ENCODE results near the gene SLC18B1. TPM values are rescaled to one million over a fixed set of nuclear protein-coding genes. Genes with fewer than 3 reads are reported as not detected.
"Not testable (repeated sequence)": the region's sequence is repeated elsewhere in the genome, so short reads cannot be mapped to it uniquely, and the experiment has no call there.

Gene SLC18B1
- total RNA-seq, 2 donors from 2014 or later, result 5.4 to 7.7 TPM

DNA sequence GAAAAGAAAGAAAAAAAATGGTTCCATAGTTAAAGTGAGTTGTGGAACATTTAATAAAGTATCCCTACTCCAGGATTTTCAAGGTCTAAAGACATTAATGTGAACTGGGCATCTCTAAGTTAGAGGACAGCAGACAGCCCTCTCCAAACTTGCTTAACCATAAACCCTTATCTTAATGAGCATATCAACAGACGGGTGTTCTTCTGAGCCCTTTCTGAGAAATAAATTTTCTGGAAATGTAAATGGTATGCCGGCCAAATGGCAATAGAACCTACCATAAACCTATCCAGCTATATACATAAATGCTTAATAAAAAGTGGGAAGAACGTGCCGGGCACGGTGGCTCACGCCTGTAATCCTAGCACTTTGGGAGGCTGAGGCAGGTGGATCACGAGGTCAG is 12.5 kb downstream of the SLC18B1 start:
- no peak for DNase-seq (ENCODE audit: low spot score)
- TF ChIP-seq POLR2AphosphoS5 (IDR thresholded peaks at IDR 0.05), result no peak
- no peak for TF ChIP-seq POLR2A (IDR thresholded peaks at IDR 0.05)
- TF ChIP-seq, protein P1, sequence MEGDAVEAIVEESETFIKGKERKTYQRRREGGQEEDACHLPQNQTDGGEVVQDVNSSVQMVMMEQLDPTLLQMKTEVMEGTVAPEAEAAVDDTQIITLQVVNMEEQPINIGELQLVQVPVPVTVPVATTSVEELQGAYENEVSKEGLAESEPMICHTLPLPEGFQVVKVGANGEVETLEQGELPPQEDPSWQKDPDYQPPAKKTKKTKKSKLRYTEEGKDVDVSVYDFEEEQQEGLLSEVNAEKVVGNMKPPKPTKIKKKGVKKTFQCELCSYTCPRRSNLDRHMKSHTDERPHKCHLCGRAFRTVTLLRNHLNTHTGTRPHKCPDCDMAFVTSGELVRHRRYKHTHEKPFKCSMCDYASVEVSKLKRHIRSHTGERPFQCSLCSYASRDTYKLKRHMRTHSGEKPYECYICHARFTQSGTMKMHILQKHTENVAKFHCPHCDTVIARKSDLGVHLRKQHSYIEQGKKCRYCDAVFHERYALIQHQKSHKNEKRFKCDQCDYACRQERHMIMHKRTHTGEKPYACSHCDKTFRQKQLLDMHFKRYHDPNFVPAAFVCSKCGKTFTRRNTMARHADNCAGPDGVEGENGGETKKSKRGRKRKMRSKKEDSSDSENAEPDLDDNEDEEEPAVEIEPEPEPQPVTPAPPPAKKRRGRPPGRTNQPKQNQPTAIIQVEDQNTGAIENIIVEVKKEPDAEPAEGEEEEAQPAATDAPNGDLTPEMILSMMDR (IDR thresholded peaks at IDR 0.05), result no peak
- intact Hi-C loops (cut with DNase I), result no loop called here
- no peaks in the 10 kb centered on the region for H3K36me3 ChIP-seq
- H3K27ac ChIP-seq, result no peak overlapping the region
- H3K27me3 ChIP-seq (replicated peaks; ENCODE audit: insufficient read depth), result no peaks in the 10 kb centered on the region
- H3K4me3 ChIP-seq, result no peak overlapping the region
- H3K4me1 ChIP-seq (replicated peaks), result no peaks in the 10 kb centered on the region
- H3K9me3 ChIP-seq, result no peaks in the 10 kb centered on the region
- 93% methylated on average over 7 of the region's 7 CpGs for WGBS

DNA sequence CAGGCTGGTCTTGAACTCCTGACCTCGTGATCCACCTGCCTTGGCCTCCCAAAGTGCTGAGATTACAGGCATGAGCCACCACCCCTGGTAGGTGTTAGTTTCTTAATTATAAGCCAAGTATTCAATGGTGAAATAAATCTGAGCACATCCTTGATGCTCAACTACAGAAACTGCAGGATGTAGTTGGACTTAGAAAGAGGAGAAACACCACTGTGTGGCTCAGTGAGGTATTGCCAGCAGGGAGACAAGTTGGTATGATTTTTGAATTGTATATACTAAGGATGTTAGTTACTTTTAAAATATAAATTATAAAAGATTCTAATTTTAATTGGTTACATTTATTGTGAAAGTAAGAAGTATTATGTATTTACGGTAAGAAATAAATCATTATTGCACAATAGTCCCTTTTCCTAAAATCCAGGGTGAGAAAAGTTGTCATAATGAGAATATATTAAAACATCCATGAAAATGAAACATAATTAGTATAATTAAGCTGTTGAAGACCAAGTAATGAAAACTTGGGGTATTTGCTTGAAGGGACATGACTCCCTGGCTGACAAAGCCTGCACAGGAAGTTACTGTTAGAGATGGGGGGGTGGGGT is 17.6 kb downstream of the SLC18B1 start:
- TF ChIP-seq POLR2AphosphoS5 (IDR thresholded peaks at IDR 0.05) (no peak), POLR2A (IDR thresholded peaks at IDR 0.05) (no peak)
- TF ChIP-seq, protein P1 (IDR thresholded peaks at IDR 0.05), result no peak
- WGBS, result 51% methylated on average over 2 of the region's 2 CpGs
- intact Hi-C loops (cut with DNase I), result no loop called here
- no peaks in the 10 kb centered on the region for H3K9me3 ChIP-seq
- H3K4me3 ChIP-seq, result no peak overlapping the region
- no peak overlapping the region for H3K27ac ChIP-seq
- no peak for DNase-seq (ENCODE audit: low spot score)
- no peaks in the 10 kb centered on the region for H3K36me3 ChIP-seq
- no peaks in the 10 kb centered on the region for H3K27me3 ChIP-seq (replicated peaks; ENCODE audit: insufficient read depth)
- H3K4me1 ChIP-seq (replicated peaks), result no peaks in the 10 kb centered on the region

DNA sequence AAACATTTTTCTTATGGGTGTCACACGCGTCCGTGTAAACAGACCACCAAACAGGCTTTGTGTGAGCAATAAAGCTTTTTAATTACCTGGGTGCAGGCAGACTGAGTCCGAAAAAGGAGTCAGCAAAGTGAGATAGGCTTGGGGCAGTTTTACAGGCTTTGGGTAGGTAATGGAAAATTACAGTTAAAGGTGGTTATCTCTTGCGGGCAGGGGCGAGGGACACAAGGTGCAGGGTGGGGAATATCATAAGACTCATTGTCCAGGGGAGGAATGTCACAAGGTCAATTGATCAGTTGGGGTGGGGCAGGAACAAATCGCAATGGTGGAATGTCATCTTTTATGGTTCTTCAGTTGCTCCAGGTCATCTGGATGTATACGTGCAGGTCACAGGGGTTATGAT is 20.6 kb downstream of the SLC18B1 start:
- H3K9me3 ChIP-seq; H3K4me3 ChIP-seq; intact Hi-C loops (cut with DNase I); H3K27me3 ChIP-seq (replicated peaks; ENCODE audit: insufficient read depth); H3K27ac ChIP-seq; DNase-seq (ENCODE audit: low spot score); H3K36me3 ChIP-seq; H3K4me1 ChIP-seq (replicated peaks): not testable (repeated sequence)
- 77% methylated on average over 8 of the region's 8 CpGs for WGBS

DNA sequence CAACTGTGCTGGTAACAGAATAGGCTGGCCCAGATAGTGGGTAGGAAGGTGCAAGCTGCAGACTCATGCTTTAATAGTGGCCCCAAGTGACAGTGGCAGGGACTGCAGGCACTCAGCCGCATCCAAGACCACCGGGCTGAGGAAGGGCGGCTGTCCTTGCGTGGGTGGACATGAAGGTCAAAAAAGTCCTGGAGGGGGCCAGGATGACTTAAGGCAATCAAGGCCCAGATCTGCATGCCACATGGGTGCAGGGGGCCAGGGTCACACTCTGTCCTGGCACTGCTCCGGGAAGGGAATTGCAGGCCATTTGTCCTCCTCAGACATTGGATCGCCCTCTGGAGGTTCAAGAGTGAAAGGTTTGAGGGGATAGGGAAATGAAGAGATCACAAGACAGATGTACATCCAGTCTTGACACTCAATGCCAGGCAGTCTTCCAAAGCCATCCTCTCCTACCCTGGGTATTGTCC is 30.4 kb downstream of the SLC18B1 start:
- Histone ChIP-seq H3K36me3 (no peaks in the 10 kb centered on the region), H3K27me3 (replicated peaks; ENCODE audit: insufficient read depth) (no peaks in the 10 kb centered on the region), H3K4me1 (replicated peaks) (no peaks in the 10 kb centered on the region), H3K9me3 (no peaks in the 10 kb centered on the region), H3K27ac (no peak overlapping the region), H3K4me3 (no peak overlapping the region)
- TF ChIP-seq, protein P1 (IDR thresholded peaks at IDR 0.05), result peak in 2 of 4 experiments; percentile 35 to 57
- TF ChIP-seq POLR2A (IDR thresholded peaks at IDR 0.05) (no peak), POLR2AphosphoS5 (IDR thresholded peaks at IDR 0.05) (no peak)
- no peak for DNase-seq (ENCODE audit: low spot score)
- intact Hi-C loops (cut with DNase I), result no loop called here
- WGBS, result 35% methylated on average over 6 of the region's 6 CpGs

DNA sequence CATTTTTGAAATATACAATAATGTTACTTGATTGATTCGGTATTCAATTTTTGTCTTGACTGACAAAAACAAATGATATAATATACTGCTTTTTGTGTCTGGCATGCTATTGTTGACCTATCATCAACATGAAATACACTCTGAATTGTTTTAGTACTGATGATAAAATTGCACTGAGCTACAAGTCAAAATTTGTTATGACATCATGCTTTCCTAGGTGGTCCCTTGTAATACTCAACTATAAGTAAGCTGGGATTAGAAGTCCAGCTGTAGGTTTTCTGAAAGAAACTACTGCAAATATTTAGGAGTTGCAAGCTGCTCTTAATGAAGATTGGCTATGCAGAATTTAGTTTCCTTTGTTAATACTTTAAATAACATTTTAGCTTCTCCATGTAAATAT is 32.9 kb downstream of the SLC18B1 start:
- no peaks in the 10 kb centered on the region for H3K4me1 ChIP-seq (replicated peaks)
- H3K27me3 ChIP-seq (replicated peaks; ENCODE audit: insufficient read depth), result no peaks in the 10 kb centered on the region
- no peak for DNase-seq (ENCODE audit: low spot score)
- H3K27ac ChIP-seq, result no peak overlapping the region
- no peak overlapping the region for H3K4me3 ChIP-seq
- TF ChIP-seq, protein P1 (IDR thresholded peaks at IDR 0.05), result no peak
- TF ChIP-seq POLR2A (IDR thresholded peaks at IDR 0.05) (no peak), POLR2AphosphoS5 (IDR thresholded peaks at IDR 0.05) (no peak)
- WGBS, result 93% methylated on average over 1 of the region's 1 CpG
- intact Hi-C loops (cut with DNase I), result no loop called here
- H3K9me3 ChIP-seq, result no peaks in the 10 kb centered on the region
- no peaks in the 10 kb centered on the region for H3K36me3 ChIP-seq

Data from prostate gland (tissue), 2 donors.